HG03442 (cell line): Measurements from ENCODE around the gene HPF1.
"Not testable (repeated sequence)": the region's sequence is repeated elsewhere in the genome, so short reads cannot be mapped to it uniquely, and the experiment has no call there.

Source experiments
- ATAC-seq: cut with Tn5 transposase; IDR thresholded peaks from one replicate; pipeline ENCODE4 v1.9.1; 2021; ENCODE audit warnings: mild to moderate bottlenecking, moderate library complexity; ENCODE audit not compliant: unreplicated experiment

HPF1 gene

DNA sequence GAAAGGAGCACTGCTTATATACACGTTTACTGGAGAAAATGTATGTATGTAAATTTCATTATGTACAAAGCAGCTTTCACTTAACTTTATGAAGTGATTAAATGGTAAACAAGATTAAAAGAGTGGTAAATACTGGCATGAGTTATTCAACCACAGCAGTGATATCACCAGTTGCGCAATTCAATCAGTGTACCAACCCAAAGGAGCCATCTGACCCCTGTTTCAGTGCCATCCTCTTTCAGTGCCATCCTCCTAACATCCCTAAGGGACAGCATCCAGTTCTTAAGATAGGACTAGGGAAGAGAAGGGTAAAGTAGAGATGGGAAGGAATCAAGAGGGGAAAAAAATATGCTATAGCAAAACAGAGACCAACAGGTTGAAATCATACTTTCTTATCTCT lies 16.2 kb downstream of the HPF1 start:
- ATAC-seq = no peak

DNA sequence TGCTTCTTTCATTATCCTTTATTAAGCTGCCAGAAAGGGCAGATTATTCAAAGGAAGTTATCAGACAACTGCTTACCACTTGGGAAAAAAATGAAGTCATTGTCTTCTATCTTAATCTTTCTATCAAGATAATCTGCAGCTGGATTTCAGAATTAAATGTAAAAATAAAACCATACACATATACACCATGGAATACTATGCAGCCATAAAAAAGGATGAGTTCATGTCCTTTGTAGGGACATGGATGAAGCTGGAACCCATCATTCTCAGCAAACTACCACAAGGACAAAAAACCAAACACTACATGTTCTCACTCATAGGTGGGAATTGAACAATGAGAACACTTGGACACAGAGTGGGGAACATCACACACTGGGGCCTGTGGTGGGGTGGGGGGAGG lies 19.1 kb downstream of the HPF1 start:
- not testable (repeated sequence) for ATAC-seq

DNA sequence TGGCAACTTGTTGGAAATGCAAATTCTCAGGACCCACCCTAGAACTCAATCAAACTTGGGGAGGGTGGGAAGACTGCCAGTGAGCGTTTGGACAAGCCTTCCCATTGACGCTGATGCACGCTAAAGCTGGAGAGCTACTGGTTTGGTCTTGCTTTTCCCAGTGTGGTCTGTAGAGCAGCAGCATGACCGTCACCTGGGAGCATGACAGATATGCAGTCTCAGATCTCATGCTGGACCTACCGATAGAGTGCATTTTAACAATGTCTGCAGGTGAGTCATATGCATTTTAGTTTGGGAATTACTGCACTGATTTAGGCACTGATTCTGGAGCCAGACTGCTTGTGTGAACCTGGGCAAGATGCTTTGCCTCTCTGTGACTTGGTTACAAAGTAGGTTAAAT lies 27.2 kb downstream of the HPF1 start:
- no peak for ATAC-seq

DNA sequence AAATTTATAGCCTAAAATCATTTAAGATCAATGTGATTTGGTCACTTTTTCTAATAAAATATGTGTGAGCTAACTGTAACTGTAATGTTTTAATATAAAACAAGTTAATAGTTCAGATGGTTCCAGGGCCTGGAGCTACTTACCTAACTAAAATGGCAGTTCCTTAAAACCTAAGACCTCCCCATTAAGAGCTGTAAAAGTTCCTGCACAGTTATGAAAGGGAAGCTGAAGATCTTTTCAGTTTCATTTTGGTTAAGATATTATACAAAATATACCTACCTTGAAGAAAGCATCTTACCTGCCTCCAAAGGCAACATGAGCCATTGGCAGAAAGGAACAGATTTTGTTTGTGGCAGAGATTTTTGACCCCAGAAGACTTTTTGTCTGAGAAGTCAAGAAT lies 30.1 kb downstream of the HPF1 start:
- no peak for ATAC-seq

DNA sequence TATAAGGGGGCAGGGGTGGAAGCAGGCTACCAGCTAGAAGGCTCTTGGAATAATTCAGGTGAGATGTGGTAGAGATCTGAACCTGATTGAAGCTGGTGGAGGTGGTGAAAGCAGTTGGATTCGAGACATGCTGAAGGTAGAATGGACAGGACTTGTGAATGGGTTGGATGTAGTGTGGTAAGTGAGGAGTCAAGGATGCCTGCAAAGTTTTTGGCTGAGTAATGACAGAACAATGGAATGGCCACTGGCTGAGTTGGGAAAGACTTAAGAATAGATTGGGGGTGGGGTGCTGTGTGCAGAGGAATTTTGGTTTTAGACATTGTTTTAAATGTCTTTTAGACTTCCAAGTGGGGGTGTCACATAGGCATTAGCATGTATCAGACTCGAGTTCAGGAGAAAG lies 33.5 kb downstream of the HPF1 start:
- ATAC-seq = no peak

DNA sequence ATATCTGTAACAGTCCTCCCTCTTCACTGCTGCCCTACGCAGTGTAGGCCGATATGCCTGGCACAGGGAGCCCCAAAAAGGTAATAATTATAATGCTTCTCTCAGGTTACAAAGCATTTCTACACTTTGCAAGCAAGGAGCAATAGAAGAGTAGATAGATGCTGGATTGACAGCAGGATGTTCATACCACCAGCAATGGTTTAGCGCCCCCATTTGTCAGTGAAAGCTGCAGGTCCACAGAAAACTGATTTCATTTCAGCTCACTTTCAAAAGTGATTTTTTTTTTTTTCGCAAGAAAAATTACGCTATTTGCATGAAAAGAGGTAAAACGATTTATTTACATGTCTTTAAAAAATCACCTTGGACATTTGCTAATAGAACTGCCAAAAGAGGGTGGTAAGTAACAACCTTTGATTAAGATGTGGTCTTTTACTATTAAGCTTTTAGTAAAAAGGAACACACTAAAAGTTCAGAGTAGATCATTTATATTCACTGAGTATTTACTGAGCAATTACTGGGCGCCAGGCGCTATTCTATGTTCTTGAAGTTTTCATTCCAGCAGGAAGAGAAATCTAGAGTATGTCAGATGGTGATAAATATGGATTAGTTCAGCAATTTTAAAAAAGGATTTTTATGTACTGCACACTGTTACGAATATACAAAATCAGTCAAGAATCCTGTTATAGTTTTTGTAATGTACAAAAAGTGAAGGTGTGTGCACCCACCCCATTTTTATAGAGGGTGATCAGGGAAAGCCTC lies 34.4 kb downstream of the HPF1 start:
- no peak for ATAC-seq

DNA sequence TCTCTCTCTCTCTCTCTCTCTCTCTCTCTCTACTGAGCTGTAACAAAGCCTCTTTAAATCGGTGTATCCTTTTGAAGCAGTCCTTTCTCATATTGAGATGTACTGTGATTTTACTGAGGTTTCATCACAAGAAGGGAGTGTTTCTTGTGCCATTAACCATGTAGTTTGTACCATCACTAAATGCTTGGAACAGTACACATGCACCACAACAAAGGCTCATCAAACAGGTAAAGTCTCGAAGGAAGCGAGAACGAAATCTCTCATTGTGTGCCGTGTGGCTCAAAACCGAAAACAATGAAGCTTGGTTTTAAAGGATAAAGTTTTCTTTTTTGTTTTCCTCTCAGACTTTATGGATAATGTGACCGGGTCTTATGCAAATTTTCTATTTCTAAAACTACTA lies 37.2 kb downstream of the HPF1 start:
- ATAC-seq = no peak

DNA sequence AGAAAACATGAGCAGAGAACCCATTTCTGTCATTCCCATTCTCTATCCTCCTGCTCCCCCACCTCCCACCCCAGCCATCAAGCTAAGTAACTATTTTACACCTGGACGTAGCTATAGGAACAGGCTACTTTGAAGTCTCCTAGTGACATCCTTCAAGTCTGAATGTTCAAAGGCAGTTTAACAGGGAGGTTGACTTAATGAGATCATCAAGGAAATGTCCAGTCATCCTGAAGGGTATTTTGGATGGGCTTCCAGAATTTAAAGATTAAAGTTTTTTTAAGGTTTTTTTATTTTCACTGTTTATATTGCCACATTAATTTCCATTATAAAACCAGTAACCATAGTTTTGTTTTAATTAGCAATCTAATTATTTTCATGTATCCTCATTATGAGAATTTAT lies 41.1 kb downstream of the HPF1 start:
- no peak for ATAC-seq

DNA sequence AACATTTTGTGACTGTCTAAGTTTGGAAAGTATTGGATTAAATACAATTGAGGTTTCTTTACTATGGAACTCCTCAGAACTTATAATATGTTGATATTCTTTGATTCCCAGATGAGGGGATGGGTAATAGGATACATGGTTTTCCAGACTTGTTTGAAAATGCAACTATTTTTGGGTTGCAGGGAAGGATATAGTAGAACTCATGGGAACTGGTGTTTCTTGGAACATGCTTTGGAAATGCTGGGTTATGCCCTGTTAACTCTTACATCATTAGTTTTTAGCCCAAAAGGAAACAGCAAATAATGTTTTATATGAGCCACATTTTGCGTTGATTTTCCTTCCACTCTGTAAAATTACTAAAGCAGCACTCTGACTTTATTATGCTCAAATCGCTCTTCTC lies 41.9 kb downstream of the HPF1 start:
- ATAC-seq = no peak

DNA sequence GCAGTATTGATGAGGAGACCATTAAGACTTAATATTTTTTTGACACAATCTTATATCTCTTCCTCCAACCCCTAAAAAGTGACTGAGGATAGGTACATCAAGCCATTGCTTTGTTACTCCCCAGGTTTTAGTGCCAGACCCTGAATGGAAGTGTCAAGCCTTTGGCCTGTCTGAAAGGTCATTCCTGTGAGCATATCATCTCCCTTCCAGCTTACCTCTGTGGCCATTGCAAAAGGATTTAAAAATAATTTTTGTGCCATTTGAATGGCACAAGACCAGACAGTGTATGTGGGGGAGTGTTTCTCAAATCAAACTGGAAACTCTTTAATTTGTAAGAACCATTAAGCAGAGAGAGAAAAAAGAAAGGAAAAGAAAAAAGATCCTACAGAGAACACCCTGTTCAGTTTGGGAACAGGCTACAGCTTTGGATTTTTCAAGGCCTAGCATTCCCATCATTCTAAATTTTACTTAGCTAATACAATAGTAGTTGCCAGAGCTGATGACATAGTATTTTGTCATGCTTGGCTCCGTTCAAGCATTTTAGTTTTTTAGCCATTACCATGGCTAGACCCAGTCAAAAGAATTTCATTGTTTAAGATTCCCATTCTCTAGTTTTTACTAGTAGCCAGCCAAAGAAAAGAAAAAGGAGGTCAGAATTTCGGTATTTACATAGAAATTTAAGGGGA lies 49.6 kb downstream of the HPF1 start:
- no peak for ATAC-seq

DNA sequence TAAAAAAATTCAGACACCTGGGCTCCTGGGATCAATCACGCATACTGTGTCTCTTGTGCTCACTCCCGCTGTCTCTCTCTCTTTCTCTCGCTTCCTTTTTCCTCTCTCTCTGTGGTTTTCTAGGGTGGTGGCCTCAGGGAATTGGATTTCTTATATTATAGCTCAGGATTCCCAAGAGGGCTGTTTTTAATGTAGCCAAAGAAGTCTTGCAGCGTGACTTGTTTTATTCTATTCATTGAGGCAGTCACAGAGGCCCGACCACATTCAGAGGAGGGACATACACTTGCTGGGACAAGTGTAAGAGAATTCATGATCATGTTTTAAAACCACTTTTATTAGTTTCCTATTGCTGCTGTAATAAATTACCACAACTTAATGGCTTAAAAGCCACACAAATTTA lies 59.4 kb downstream of the HPF1 start:
- no peak for ATAC-seq

DNA sequence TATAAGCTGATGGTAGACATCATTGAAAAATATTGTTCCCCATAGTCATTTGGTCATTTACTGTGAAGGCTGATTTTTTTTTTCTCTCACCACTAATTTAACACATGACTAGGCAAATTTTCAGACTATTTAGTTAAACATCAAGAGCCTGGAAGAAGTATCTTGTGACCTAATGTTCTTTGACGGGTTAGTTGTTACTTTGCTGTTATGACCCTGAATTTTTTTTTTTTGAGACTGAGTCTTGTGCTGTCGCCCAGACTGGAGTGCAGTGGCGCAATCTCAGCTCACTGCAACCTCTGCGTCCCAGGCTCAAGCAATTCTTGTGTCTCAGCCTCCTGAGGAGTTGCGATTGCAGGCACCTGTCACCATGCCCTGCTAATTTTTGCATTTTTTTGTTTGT lies 67.0 kb downstream of the HPF1 start:
- ATAC-seq = no peak

DNA sequence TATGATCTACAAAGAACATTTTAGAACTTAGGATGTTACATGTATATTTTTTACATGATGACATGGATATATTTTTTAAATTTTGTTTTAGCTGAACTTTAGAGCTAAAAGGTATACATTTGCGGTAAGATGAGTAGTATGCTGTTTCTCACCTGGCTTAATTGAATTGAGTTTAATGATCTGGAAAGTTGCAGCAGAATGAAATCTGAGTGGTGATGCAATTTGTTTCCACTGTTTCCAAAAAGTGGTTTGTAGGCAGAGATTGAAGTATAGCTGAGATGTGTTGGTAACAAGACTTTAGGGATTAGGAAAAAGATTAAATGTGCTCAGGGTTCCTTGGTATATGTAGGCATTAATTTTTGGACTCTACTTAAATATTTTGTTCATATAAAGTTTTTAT lies 68.1 kb downstream of the HPF1 start:
- ATAC-seq = no peak

DNA sequence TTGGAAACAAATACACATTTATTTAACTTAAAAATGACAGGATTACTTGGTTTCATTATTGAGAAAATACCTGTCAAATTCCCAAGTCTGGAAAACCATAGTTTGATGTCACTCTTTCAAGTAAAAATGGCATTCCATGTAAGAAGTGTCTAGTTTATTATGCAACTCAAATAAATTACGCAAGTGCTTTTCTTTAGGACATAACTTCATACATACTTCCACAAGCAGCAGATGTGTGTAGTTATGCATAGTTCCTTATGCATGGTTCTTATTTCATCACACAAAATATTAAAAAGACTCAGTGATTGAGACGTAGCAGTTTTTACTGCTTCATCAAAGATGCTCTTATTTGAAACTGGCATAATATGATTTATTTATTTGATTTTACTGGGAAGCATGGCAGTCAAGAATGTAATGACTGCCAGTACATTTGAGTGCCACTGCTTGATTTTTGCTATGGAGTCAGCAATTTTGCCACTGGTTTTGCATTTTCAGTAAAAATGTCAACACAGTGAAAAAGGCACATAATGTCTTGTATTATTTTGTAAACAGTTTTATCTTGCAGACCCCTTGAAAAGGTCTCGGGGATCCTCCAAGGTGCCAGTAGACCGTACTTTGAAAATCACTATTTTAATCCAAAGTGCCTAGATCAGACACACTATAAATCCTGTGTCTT lies 75.2 kb downstream of the HPF1 start:
- ATAC-seq = no peak
